GM18507 (cell line): ENCODE results near the gene PSMB3.

Source experiments
- DNase-seq: peaks from one replicate; pipeline ENCODE4 v3.0.0; 2011; ENCODE audit warnings: low read depth; ENCODE audit not compliant: insufficient read length; ENCODE audit errors: extremely low spot score
- FAIRE-seq: peaks from 2 replicates; lab custom pipeline; 2011; peaks lifted over from hg19 to GRCh38; lab: Jason Lieb, UNC

The PSMB3 gene

DNA sequence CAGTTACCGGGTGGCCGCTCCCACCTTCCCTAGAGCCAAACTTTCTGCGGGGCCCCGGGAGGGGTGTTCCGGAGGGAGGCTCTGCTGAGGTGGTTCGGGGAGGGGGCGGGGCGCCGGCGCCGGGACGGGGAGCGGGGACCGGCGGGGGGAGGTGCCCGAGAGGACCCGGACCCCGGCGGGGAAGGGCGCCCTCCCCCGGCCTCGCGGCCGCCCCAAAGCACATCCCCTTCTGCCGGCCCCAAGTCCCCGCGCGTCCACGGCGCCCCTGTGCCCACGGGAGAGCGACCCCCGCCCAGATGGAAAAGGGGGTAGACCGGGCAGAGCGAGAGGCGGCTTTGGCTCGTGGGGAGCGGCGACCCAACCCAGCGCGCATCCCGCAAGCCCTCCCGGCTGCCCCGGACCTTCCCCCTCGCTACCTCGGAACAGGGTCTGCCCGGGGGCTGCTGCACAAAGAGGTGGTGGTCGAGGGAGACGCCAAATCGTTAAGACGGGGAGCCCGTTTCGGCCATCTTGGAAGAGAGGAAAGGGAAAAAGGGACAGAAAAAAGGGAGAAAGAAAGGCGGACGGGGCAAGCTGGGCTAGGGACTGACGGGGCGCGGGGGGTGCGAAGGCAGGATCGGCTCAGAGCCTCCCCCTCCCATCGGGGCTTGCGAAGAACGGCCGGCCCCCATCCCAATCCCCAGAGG is 4.9 kb upstream of the PSMB3 start:
- DNase-seq = no peak
- no peak for FAIRE-seq

DNA sequence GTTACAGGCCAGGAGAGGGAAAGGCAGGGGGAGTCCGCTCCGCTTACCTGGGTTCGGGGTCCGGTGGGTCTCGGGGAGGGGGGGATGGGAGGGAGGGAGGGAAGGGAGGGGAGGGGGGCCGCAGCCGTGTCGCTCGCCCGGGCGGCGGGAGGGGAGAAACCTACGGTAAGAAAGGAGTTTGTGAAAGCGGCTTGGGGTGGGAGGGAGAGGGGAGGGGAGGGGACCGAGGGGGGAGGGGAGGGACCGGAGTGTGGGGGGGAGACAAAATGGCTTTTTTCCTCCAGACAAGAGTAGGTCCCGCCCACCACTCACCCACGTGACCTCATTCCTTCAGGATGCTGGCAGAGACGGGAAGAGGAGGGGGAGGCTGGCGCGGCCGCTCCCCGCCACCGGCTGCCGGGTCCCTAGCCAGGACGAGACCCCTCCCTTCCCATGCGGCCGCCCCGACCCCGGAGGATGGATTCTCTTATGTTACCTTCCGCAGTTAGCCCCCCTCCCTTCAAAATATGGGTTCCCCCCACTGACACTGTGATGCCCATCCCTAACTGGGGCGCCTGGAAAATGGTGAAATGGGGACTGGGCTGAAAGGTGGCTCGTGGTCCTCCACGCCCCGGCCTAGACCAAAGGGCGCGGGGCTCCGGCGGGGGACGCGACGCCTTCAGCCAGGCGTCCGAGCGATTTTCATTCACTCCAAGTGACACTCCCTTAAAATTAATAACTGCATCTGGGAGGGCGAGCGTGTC is 4.2 kb upstream of the PSMB3 start, which contains the start of gene PCGF2:
Gene PCGF2, minus strand, starts transcription at position 188 of the 743 bp plus-strand sequence. CDS start 7,934 bp downstream, outside the sequence.
- DNase-seq (no peak), FAIRE-seq (no peak)

DNA sequence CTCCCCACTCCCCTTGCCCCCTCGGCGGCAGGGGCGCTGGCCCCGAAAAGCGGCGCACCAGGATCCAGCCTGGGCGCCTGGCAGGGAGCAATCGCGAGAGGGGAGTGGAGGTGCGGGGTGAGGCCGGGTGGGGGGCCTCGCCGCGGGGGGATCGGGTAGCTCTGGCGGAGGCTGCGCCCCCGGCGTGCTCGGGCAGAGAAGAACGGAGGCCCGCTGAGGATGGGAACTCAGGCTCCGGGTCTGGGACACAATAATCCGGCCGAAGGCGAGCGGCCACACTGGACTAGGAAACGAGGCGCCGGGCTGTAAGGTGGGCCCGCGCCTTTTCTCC is 3.7 kb upstream of the PSMB3 start:
- DNase-seq = no peak

DNA sequence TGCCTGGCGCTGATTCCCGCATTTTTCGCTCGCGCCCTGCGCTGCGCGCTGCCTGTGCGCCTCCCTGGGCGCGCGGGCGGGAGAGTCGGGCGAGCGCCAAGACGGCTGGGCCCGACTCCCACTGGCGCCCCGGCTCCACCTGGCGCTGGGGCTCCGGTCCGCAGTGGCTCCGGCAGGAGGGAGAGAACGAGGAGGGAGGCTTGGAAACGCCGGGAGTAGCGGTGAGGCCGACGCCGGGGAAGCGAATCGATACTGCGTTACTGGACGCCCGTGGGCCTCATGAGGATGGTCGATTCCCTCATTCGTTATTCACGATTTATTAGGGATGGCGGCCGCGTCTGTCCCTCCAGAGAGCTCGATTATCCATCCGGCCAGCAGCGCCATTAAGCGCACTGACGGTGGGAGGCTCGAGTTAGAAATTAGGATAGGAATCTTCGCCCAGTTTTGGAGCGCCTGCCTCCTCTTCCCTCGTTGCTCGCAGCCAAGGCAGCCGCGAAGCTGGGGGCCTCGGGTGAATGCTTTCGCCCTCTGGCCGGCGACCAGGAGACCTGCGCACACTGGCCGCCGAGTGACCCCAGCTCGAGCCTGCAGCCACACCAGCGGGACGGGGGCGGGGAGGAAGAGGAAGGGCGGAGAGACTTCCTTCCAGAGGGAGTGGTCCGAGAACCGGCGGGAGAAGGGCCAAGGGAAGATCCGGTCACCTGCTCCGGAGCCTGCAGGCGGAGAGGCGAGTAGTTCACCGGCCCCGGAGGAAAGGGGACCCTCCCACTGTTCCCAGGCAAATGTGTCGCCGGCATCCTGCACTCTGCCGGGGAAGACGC is 3.1 kb upstream of the PSMB3 start:
- DNase-seq (no peak), FAIRE-seq (no peak)

More for the DNA sequence above, 3.7 kb upstream of the PSMB3 start:
- no peak for FAIRE-seq

DNA sequence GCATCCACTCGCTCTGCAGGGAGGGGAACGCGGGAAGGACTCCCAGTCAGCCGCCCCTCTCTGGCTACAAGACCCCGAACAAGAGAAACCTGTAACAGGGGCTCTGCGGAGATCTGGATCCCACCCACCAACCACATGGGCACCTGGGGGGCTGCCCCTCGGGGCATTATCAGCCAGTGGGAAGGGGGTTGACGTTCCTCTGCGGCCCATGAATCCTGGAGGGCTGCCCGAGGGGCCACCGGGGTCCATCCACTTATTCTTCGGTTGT is 2.6 kb upstream of the PSMB3 start:
- FAIRE-seq = no peak

DNA sequence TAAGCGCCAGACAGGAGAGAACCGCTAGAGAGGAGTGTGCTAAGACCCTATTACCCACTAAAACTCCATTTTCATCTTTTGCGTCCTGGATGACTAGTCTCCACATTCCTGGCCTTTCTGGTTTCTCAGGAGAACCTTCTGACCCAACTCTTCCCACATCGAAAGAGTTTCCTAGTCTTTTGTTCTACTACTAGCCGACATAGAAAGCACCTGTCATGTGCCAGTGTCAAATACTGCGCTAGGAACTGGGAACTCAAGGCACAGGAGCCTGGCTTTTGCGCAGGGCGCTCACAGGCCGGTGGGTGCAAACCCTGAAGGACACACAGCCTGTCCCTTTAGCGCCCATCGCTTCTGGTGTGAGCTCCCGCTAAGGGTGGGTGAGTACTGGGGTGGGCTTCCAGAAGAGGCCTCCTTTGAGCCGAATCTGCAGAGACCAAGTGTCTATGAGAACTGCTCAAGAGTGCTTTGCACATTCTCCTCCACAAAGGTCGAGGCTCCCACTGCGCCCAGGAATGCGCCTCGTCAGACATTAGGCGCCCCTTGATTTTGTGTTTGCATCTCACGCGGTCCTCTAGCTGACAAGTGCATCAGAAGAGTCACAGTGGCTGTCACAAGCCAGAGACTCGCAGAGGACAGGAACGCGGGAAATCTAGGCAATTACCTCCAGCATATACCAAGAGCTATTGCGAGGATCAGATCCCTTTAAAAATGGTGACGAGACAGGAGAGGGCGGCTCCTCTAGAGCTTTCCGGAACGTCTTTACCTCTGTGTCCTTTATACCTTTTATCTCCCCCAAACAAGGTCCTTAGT is 2.0 kb upstream of the PSMB3 start:
- DNase-seq (no peak), FAIRE-seq (no peak)

More for the DNA sequence above, 2.6 kb upstream of the PSMB3 start:
- no peak for DNase-seq

DNA sequence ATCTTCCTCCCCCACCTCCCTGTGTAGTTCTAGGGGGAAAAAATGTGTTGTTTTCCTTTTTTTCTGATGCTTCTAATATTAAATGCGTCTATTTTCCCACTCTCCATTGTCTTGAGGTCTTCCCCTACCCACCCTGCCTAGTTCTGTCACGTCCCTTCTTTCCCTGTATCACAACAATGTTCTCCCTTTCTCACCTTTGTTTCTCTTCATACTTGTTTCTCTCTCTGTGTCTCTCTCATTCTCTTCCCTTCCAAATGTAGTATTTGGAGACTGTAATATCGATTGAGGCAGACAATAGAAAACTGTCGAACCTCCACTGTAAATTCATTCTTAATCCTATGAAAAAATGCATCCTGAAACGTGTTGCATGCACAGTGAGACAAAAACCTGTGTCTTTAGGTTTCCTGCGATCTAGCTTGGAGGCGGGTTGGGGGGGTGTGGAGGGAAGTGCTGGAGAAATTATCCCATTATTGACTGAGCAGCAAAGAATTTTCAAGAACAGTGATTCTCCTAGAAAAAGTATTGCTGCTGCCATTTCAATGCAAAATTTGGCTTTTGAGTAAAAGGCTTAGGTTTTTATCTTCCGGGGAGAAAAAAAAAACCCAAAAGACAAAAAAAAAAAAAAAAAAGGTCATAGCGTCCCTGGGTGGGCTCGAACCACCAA is 1.3 kb upstream of the PSMB3 start:
- FAIRE-seq (no peak), DNase-seq (no peak)

DNA sequence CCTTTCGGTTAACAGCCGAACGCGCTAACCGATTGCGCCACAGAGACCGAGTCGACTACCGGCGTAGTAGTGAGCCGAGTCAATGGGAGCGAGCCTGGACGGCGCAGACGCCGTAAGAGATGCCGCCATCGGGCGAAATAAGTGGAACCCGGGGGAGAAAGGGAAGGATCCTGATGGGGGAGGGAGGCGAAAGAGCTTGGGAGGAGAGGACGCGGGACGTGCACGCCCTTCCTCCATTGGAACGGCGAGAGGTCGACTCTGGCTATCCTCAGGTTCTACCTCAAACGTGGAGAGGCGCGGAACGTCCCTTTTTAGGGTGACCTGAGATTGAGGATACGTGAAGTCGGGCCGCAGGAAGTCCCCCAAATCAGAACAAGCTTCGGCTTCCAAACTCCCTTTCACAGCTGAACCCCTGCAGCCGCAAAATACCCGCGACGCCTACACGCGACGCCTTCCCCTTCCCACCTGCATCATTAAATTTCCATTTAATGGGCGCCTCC is 683 bp upstream of the PSMB3 start:
- FAIRE-seq (no peak), DNase-seq (no peak)

DNA sequence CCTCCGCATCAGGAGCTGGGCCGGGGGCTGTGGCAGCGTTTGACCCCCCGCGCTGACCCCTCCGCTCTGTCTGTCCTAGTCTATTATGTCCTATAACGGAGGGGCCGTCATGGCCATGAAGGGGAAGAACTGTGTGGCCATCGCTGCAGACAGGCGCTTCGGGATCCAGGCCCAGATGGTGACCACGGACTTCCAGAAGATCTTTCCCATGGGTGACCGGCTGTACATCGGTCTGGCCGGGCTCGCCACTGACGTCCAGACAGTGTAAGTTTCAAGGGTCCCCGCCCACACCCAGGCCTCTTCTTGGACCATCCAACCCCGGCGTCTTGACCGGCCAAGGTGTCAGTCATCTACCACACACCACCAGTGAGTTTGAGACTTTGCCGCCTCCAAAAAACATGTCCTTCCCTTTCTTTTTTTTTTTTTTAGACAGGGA is 548 bp downstream of the PSMB3 start:
- DNase-seq (no peak), FAIRE-seq (no peak)

DNA sequence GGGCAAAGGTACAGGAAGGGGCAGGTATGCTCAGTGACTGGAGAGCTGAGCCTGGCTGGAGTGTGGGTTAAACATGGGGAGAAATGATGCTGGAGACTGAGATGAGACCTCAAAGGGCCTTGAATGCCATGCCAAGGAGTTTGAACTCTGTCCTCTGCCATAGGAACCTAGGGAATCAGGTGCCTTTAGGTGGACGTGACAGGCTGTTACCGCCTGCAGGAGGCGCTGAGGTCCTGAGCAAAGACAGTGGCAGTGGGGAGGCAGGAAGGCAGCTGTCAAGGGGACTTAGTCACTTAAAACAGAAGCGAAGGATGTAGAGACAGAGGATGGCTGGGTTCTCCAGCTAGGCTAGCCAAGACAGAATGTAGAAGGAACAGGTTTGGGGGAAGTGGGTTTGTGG is 9.1 kb downstream of the PSMB3 start:
- DNase-seq = no peak
- FAIRE-seq = no peak

DNA sequence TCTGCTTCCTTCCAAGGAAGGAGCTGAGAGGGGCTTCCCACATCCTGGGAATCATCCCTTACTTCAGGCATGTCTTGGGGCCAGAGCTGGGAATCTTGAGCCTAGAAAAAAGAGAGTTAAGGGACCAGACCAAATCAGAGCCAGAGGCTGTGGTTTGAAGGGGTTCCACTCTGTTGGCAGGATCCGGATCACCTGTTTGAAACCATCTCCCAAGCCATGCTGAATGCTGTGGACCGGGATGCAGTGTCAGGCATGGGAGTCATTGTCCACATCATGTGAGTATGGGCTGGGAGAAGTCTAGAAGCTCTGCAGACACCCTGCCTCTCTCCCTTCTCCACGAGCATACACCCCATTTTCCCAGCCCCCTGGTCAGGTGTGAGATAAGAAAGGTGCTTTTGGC is 9.7 kb downstream of the PSMB3 start:
- DNase-seq (no peak), FAIRE-seq (no peak)

DNA sequence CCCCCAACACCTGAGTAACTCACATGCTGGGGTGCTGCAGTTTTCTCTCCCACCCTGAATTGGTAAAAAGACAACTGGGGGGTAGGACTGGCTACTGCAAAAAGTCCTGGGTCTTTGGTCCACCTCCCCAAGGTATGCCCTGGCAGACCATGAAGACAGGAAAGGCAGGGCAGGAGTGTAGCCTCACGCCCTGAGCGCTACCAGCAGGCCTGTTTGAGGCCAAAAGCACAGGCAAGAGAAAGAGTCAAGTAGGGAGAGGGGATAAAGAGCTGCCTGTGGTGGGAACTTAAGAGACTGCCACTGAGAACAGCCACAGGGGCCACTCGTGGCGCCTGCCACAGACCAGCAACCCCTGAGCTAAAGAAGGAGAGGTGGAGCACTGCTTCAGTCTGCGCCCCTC is 13.8 kb downstream of the PSMB3 start:
- DNase-seq = no peak
- FAIRE-seq = no peak

DNA sequence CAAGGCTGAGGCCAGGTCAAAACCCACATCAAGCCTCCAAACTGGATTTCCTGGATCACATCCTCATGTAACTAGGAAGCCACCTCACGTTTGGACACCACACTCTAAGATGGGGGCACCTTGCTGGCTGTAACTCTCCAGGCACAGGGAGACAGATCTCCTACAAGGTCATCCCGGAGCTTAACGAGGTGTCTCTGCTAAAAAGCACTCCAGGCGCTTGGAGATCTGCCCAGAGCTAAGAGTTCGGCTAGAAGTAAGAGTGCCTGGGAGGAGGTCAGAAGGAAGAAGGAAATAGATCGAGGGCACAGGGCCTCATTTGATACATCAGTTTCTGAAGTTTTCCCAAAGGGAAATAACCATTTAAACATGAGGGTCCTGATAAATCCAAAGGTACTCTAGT is 15.9 kb downstream of the PSMB3 start:
- no peak for FAIRE-seq

DNA sequence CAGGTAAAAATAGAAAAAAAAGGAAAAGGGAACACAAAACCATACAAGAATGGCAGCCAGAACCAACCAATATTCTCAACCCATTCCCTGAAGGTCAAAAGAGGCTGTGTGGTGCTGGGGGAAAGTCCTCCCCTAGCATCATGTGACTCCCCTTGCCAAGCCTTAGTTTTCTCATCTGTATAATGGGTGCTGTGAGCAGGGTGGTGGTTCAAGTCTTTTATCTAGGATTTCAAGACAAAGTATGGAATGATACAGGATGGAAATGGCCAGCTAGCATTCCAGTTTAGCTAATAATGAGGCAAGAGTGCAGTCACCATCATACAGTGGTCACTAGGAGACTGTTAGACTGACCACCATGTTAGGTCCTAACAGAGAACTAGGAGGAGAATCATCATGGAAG is 20.7 kb downstream of the PSMB3 start:
- FAIRE-seq (no peak), DNase-seq (no peak)

More for the DNA sequence above, 15.9 kb downstream of the PSMB3 start:
- no peak for DNase-seq

DNA sequence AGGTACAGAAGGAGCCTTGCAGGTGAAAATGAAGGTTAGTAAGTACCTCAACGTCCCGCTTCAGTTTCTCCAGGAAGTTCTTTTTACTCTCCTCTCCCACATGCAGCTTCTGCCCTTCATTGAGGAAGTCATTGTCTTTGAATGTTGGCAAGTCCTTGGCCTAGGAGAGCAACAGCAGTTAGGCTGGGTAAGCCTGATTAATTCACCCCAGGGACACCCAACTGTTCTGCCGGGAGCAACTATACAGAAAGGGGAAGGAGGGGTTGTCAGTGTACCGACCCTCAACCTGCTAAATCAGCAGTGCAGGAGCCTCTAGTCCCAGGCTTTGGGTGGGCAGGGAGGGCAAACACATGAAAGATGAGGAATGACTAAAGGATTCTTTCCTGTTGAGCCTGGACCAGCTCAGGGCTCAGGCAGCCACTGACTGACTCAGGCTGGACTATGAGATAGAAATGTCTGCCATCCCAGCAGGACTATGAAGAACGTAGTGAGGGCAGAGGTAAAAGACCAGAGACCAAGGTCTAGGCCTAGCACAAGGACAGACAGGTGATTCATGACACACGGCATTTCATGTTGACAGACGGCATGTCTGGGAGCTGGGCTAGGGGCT is 25.2 kb downstream of the PSMB3 start:
- FAIRE-seq = no peak
- DNase-seq = no peak

DNA sequence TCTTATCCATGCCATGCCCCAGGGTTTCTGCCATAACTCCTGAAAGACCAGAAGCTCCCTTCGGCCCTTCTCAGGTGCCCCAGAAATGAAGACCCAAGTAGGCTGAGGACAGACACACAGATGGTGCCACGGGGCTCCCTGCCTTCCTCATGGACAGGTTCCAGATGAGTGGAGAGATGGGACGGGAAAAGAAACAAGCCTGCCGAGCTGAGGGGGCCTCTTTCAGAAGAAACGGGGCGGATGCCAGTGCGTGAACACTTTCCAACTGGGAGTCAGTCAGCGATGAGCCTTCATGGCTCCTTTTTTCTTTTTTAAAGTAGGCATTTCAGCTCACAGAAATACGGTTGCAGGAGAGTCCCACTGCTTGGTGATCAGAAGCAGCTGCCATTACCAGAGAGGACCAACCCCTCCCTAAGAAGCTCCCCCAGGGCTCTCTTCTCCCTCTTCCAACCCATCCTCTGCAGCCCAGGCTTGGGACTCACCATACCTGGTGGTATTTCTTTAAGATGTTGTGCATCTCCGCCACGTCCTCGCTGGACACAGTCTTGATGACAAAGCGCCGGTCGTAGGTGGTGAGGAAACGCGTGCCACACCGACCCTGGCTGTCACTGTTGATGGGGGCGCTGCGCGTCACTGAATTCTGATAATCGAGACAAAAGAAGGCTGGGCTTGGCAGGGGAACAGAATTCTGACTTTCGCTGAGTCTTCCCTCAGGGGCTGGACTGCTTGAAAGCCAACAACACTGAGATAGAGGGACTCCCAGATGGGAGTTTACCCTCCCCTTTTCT is 27.6 kb downstream of the PSMB3 start:
- no peak for DNase-seq
- FAIRE-seq = no peak

DNA sequence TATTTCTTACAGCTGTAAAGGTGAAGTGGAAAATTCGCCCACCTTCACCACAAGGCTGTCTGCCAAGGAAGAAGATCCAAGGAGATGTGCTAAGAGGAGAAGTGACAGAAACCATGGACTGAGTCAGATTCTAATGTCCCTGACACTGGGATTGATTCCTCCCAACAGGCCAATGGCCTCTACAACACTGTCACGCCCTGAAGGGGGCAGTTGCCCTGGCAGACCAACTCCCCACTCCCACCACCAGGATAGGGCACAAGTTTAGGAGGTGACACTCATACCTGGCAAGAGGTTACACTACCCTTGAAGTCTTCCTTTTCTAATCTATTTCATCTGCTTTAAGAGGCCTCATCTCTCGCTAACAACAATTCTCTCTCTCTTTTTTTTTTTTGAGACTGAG is 30.7 kb downstream of the PSMB3 start:
- DNase-seq (no peak), FAIRE-seq (no peak)

DNA sequence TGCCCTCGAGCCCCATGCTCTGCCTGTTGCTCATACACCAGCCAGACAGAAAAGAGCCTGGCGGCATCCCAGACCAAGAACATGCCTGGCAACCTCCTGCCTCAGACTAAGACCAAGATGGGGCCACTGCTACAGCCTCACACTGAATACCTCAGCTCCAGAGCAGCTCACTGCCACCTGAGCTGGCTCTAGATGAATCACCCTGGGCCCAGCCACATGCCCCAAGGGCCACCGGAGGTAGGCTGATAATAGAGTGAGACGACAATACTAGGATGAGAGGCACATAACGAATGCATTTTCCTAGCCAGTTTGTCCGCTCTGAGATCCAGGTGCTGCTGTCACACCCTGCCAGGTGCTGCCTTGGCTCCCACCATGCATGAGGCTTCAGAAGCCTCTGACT is 33.8 kb downstream of the PSMB3 start:
- FAIRE-seq = no peak

More for the DNA sequence above, 33.8 kb downstream of the PSMB3 start:
- DNase-seq = no peak
